OCI-LY7 (cell line): ENCODE results near the gene FAM163A. TPM values are rescaled to one million over a fixed set of nuclear protein-coding genes. Genes with fewer than 3 reads are reported as not detected.

ENCODE experiments used
- BruUV-seq: library from RNA; stranded (reverse); fragments of 400-500 nt; replicated peaks from 2 replicates; lab custom pipeline; 2021; lab: Mats Ljungman, UMichigan
- CTCF ChIA-PET: fragments of 300-600 bp; sonication (Branson Sonifier 250); formaldehyde crosslinking; loops from one replicate; lab custom pipeline; 2022; ENCODE audit warnings: antibody characterized with exemption; ENCODE audit not compliant: unreplicated experiment; lab: Charles Lee
- POLR2A ChIA-PET: fragments of 300-600 bp; sonication (Branson Sonifier 250); formaldehyde crosslinking; loops from one replicate; lab custom pipeline; 2022; ENCODE audit warnings: antibody characterized with exemption; lab: Charles Lee
- DNase-seq: peaks from one replicate; pipeline ENCODE4 v3.0.0-alpha.2; 2015; ENCODE audit warnings: low spot score
- H2AFZ ChIP-seq: fragments of 200-600 bp; sonication (generic), shearing (Covaris generic); 2 replicates; pipeline ENCODE4 v1.6.1; 2014; ENCODE audit warnings: mild to moderate bottlenecking, antibody characterized with exemption, low read length, moderate library complexity
- H3K27ac ChIP-seq: fragments of 200-600 bp; sonication (generic); 2 replicates; pipeline ENCODE4 v1.5.1; 2014; ENCODE audit warnings: mixed run types, low read depth, mild to moderate bottlenecking, moderate library complexity, low read length, inconsistent platforms; ENCODE audit not compliant: poor library complexity, severe bottlenecking
- H3K36me3 ChIP-seq: fragments of 200-600 bp; sonication (generic); 2 replicates; pipeline ENCODE4 v1.6.1; 2014; ENCODE audit warnings: mild to moderate bottlenecking, antibody characterized with exemption, low read length, moderate library complexity, mixed read lengths; ENCODE audit not compliant: insufficient read depth
- H3K4me1 ChIP-seq: fragments of 200-600 bp; sonication (generic); 2 replicates; pipeline ENCODE4 v1.5.1; 2014; ENCODE audit warnings: mild to moderate bottlenecking, low read length; ENCODE audit not compliant: insufficient read depth, poor library complexity, severe bottlenecking
- H3K4me2 ChIP-seq: fragments of 200-600 bp; sonication (generic); 2 replicates; pipeline ENCODE4 v1.6.1; 2014; ENCODE audit warnings: mild to moderate bottlenecking, low read length
- H3K4me3 ChIP-seq: fragments of 200-600 bp; sonication (generic); 2 replicates; pipeline ENCODE4 v1.5.1; 2014; ENCODE audit warnings: mild to moderate bottlenecking, low read depth, low read length; ENCODE audit not compliant: poor library complexity, severe bottlenecking
- H3K79me2 ChIP-seq: fragments of 200-600 bp; sonication (generic); 2 replicates; pipeline ENCODE4 v1.6.1; 2016; ENCODE audit warnings: low read depth, mild to moderate bottlenecking, low read length, moderate library complexity, mixed read lengths; ENCODE audit not compliant: insufficient read depth
- H3K9me2 ChIP-seq: fragments of 200-600 bp; sonication (generic); 2 replicates; pipeline ENCODE4 v1.6.1; 2016; ENCODE audit warnings: mild to moderate bottlenecking, low read length, mixed read lengths; ENCODE audit not compliant: insufficient read depth
- H3K9me3 ChIP-seq: fragments of 200-600 bp; sonication (generic); 2 replicates; pipeline ENCODE4 v1.6.1; 2014; ENCODE audit warnings: mild to moderate bottlenecking, mixed run types, low read length, mixed read lengths
- H4K20me1 ChIP-seq: fragments of 200-600 bp; sonication (generic); 2 replicates; pipeline ENCODE4 v1.6.1; 2014; ENCODE audit warnings: mild to moderate bottlenecking, antibody characterized with exemption, low read length, moderate library complexity, mixed read lengths; ENCODE audit not compliant: insufficient read depth
- EZH2phosphoT487 ChIP-seq: fragments of 200-600 bp; sonication (generic); IDR thresholded peaks from 2 replicates; pipeline ENCODE4 v1.6.1; 2018; ENCODE audit warnings: low read depth, borderline replicate concordance, mild to moderate bottlenecking, mixed run types, antibody characterized with exemption, low read length, moderate library complexity, mixed read lengths
- intact Hi-C: fragments of 100-400 bp; cut with micrococcal nuclease; formaldehyde crosslinking; loops from one replicate; pipeline ENCODE4 v1.10.0; 2022; ENCODE audit not compliant: unreplicated experiment
- total RNA-seq, 2 experiments: library from RNA; depleted of rRNA in 1 of 2; stranded (reverse); fragments of >200 nt in 1 of 2; shearing (Covaris generic) in 1 of 2; gene quantifications; 2 replicates each; pipeline ENCODE4 v1.2.3, GENCODE V29; 2014 to 2022
- TF ChIP-seq, protein P1 (sequence below): fragments of 200-600 bp; sonication (generic); conservative IDR thresholded peaks from 2 replicates; pipeline ENCODE4 v1.5.1; 2014; ENCODE audit warnings: mild to moderate bottlenecking, antibody characterized with exemption, low read length, moderate library complexity, mixed read lengths

The FAM163A gene
- total RNA-seq, 2 experiments from 2014 or later, result not detected

- Histone ChIP-seq H3K4me1 (no peaks in the 10 kb centered on the region), H3K4me3 (no peak overlapping the region), H4K20me1 (no peaks in the 10 kb centered on the region), H3K27ac (no peak overlapping the region), H3K79me2 (no peaks in the 10 kb centered on the region), H3K9me2 (no peaks in the 10 kb centered on the region), H2AFZ (no peak overlapping the region), H3K36me3 (no peaks in the 10 kb centered on the region), H3K9me3 (peaks cover 32% of the 10 kb centered on the region; the same call in 1 of the 2 replicates), H3K4me2 (no peak overlapping the region)
- intact Hi-C loops, result no loop called here
- ChIA-PET CTCF (no interaction called here), POLR2A (no interaction called here)
- no TSS peak for BruUV-seq
- TF ChIP-seq, protein P1, sequence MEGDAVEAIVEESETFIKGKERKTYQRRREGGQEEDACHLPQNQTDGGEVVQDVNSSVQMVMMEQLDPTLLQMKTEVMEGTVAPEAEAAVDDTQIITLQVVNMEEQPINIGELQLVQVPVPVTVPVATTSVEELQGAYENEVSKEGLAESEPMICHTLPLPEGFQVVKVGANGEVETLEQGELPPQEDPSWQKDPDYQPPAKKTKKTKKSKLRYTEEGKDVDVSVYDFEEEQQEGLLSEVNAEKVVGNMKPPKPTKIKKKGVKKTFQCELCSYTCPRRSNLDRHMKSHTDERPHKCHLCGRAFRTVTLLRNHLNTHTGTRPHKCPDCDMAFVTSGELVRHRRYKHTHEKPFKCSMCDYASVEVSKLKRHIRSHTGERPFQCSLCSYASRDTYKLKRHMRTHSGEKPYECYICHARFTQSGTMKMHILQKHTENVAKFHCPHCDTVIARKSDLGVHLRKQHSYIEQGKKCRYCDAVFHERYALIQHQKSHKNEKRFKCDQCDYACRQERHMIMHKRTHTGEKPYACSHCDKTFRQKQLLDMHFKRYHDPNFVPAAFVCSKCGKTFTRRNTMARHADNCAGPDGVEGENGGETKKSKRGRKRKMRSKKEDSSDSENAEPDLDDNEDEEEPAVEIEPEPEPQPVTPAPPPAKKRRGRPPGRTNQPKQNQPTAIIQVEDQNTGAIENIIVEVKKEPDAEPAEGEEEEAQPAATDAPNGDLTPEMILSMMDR, result no peak
- no peak for TF ChIP-seq EZH2phosphoT487
- no peak for DNase-seq
Measured at GRCh38 chr1:179714159-179714558, 28.9 kb upstream of the FAM163A start.

- BruUV-seq, result no TSS peak
- intact Hi-C loops, result no loop called here
- H3K9me3 ChIP-seq, result peaks cover 37% of the 10 kb centered on the region; the same call in 1 of the 2 replicates
- TF ChIP-seq, protein P1, result no peak
- TF ChIP-seq EZH2phosphoT487, result no peak
- H3K27ac ChIP-seq, result no peak overlapping the region
- no peaks in the 10 kb centered on the region for H4K20me1 ChIP-seq
- ChIA-PET CTCF (no interaction called here), POLR2A (no interaction called here)
- H3K4me1 ChIP-seq, result no peaks in the 10 kb centered on the region
- H2AFZ ChIP-seq, result no peak overlapping the region
- no peak overlapping the region for H3K4me3 ChIP-seq
- H3K9me2 ChIP-seq, result no peaks in the 10 kb centered on the region
- H3K36me3 ChIP-seq, result no peaks in the 10 kb centered on the region
- H3K79me2 ChIP-seq, result no peaks in the 10 kb centered on the region
- no peak overlapping the region for H3K4me2 ChIP-seq
- DNase-seq, result no peak
Measured at GRCh38 chr1:179714623-179715022, 28.5 kb upstream of the FAM163A start.

DNA sequence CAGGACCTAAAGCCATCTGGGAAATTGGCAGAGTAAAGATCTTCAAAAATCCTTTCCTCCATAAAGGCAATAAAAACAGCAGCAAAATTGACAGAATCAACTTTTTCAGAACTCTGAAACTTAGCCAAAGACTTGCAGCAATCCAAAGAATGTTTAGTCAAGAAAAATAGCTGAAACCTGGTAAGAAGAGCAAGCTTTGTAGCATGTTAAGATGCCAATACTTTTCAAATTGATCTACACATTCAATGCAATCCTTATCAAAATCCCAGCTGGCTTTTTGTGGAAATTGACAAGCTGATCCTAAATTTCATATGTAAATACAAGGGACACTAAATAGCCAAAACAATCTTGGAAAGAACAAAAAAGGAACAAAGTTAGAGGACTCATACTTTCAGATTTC lies 23.8 kb upstream of the FAM163A start:
- TF ChIP-seq EZH2phosphoT487, result no peak
- TF ChIP-seq, protein P1, result no peak
- Histone ChIP-seq H3K9me3 (peaks cover 32% of the 10 kb centered on the region; the same call in 1 of the 2 replicates), H3K9me2 (no peaks in the 10 kb centered on the region), H3K4me3 (no peak overlapping the region), H3K79me2 (no peaks in the 10 kb centered on the region), H3K4me1 (no peaks in the 10 kb centered on the region), H4K20me1 (no peaks in the 10 kb centered on the region), H2AFZ (no peak overlapping the region), H3K36me3 (no peaks in the 10 kb centered on the region), H3K4me2 (no peak overlapping the region), H3K27ac (no peak overlapping the region)
- BruUV-seq, result no TSS peak
- ChIA-PET CTCF (no interaction called here), POLR2A (interaction anchor here (0.7 kb wide), 1 partner anchor 644 kb away, joined by 3 read pairs; no protein-coding TSS in a partner anchor)
- no peak for DNase-seq
- intact Hi-C loops, result no loop called here
